H1 (cell line): ENCODE results near the gene ECD. TPM values are rescaled to one million over a fixed set of nuclear protein-coding genes. Genes with fewer than 3 reads are reported as not detected.

ENCODE experiments used
- CTCF ChIA-PET: fragments of 300-600 bp; sonication (Branson Sonifier 250); formaldehyde crosslinking; loops from one replicate; lab custom pipeline; 2021; ENCODE audit not compliant: partially characterized antibody; lab: Charles Lee
- POLR2A ChIA-PET: fragments of 300-600 bp; sonication (Branson Sonifier 250); formaldehyde crosslinking; loops from one replicate; lab custom pipeline; 2021; ENCODE audit warnings: inconsistent platforms; ENCODE audit not compliant: partially characterized antibody; lab: Charles Lee
- DNase-seq, 2 experiments: peaks; one replicate each; pipeline versions ENCODE4 v3.0.0 to v3.0.0-alpha.2; 2010 to 2022; ENCODE audit warnings: low spot score in 2 of 2, low read depth in 1 of 2, mixed read lengths in 1 of 2
- FAIRE-seq: peaks from 2 replicates; lab custom pipeline; 2011; peaks lifted over from hg19 to GRCh38; lab: Jason Lieb, UNC
- H2AFZ ChIP-seq: 2 replicates; pipeline ENCODE4 v1.8.1; 2012; ENCODE audit warnings: low read length, inconsistent platforms
- H2AK5ac ChIP-seq: 2 replicates; pipeline ENCODE4 v1.6.1; 2013; ENCODE audit warnings: low read depth, low read length
- H2BK120ac ChIP-seq: replicated peaks from 2 replicates; pipeline ENCODE3; 2013; ENCODE audit warnings: low read depth, low read length, inconsistent platforms
- H2BK12ac ChIP-seq: 2 replicates; pipeline ENCODE4 v1.6.1; 2013; ENCODE audit warnings: low read depth, low read length
- H2BK15ac ChIP-seq: 2 replicates; pipeline ENCODE4 v1.6.1; 2013; ENCODE audit warnings: low read length
- H2BK20ac ChIP-seq: 2 replicates; pipeline ENCODE4 v1.6.1; 2013; ENCODE audit warnings: low read length
- H2BK5ac ChIP-seq: 2 replicates; pipeline ENCODE4 v1.6.1; 2013; ENCODE audit warnings: low read depth, low read length
- H3K14ac ChIP-seq: 2 replicates; pipeline ENCODE4 v1.6.1; 2013; ENCODE audit warnings: inconsistent platforms; ENCODE audit not compliant: insufficient read length
- H3K18ac ChIP-seq: 2 replicates; pipeline ENCODE4 v1.6.1; 2013; ENCODE audit warnings: low read length; ENCODE audit errors: extremely low read depth
- H3K23ac ChIP-seq: 2 replicates; pipeline ENCODE4 v1.6.1; 2013; ENCODE audit warnings: inconsistent platforms; ENCODE audit not compliant: insufficient read length
- H3K23me2 ChIP-seq: 2 replicates; pipeline ENCODE4 v1.6.1; 2013; ENCODE audit warnings: low read depth, low read length
- H3K27ac ChIP-seq: 2 replicates; pipeline ENCODE4 v1.6.1; 2011; ENCODE audit warnings: low read depth, low read length, inconsistent platforms
- H3K27me3 ChIP-seq, 4 experiments: replicated peaks in 1 of 4; 1 replicate in 1 of 4; 2 replicates in 3 of 4; pipeline versions ENCODE4 v1.6.1 to v1.8.1; 2011 to 2013; ENCODE audit warnings: low read length in 3 of 4, mild to moderate bottlenecking in 3 of 4, inconsistent platforms in 2 of 4, mixed read lengths in 2 of 4, moderate library complexity in 1 of 4; ENCODE audit not compliant: control insufficient read depth in 3 of 4, insufficient read depth in 3 of 4; ENCODE audit errors: extremely low read depth in 1 of 4
- H3K36me3 ChIP-seq, 4 experiments: 2 replicates each; pipeline versions ENCODE4 v1.6.1 to v1.8.1; 2011 to 2013; ENCODE audit warnings: mild to moderate bottlenecking in 4 of 4, low read length in 3 of 4, moderate library complexity in 2 of 4, control low read depth in 1 of 4, inconsistent platforms in 1 of 4; ENCODE audit not compliant: insufficient read depth in 4 of 4, control insufficient read depth in 2 of 4
- H3K4ac ChIP-seq: replicated peaks from 2 replicates; pipeline ENCODE3; 2013; ENCODE audit warnings: low read length, low read depth, mixed read lengths, inconsistent platforms; ENCODE audit not compliant: insufficient read length
- H3K4me1 ChIP-seq, 4 experiments: replicated peaks in 1 of 4; 1 replicate in 1 of 4; 2 replicates in 3 of 4; pipeline versions ENCODE4 v1.6.1 to v1.8.1; 2011 to 2013; ENCODE audit warnings: low read length in 3 of 4, inconsistent platforms in 2 of 4, mixed read lengths in 1 of 4; ENCODE audit not compliant: insufficient read depth in 4 of 4, control insufficient read depth in 3 of 4
- H3K4me2 ChIP-seq, 2 experiments: 2 replicates each; pipeline versions ENCODE4 v1.6.1 to v1.8.1; 2011 to 2013; ENCODE audit warnings: low read depth in 2 of 2, low read length in 2 of 2, control low read depth in 1 of 2, inconsistent platforms in 1 of 2, mild to moderate bottlenecking in 1 of 2; ENCODE audit not compliant: insufficient read depth in 1 of 2
- H3K4me3 ChIP-seq, 4 experiments: fragments of 200-600, 300-600 bp in 1 of 4; sonication (generic), shearing (Covaris generic), sonication (Bioruptor Twin) in 1 of 4; 2 replicates each; pipeline versions ENCODE4 v1.5.1 to v1.8.1; 2011 to 2016; ENCODE audit warnings: low read length in 4 of 4, low read depth in 3 of 4, control low read depth in 2 of 4, inconsistent platforms in 2 of 4, mild to moderate bottlenecking in 2 of 4, mixed read lengths in 1 of 4, moderate library complexity in 1 of 4; ENCODE audit not compliant: insufficient read depth in 2 of 4; ENCODE audit errors: extremely low read depth in 1 of 4
- H3K56ac ChIP-seq: replicated peaks from 2 replicates; pipeline ENCODE3; 2013; ENCODE audit warnings: low read depth, mild to moderate bottlenecking, mixed read lengths, low read length, inconsistent platforms; ENCODE audit not compliant: insufficient read length
- H3K79me1 ChIP-seq: 2 replicates; pipeline ENCODE4 v1.6.1; 2013; ENCODE audit warnings: low read depth, low read length, control low read depth
- H3K79me2 ChIP-seq, 2 experiments: 2 replicates each; pipeline versions ENCODE4 v1.6.1 to v1.8.1; 2012 to 2013; ENCODE audit warnings: low read length in 2 of 2, mild to moderate bottlenecking in 2 of 2, inconsistent platforms in 1 of 2; ENCODE audit not compliant: insufficient read depth in 2 of 2, control insufficient read depth in 1 of 2
- H3K9ac ChIP-seq, 4 experiments: replicated peaks in 1 of 4; 1 replicate in 1 of 4; 2 replicates in 3 of 4; pipeline versions ENCODE4 v1.6.1 to v1.8.1; 2011 to 2013; ENCODE audit warnings: low read depth in 3 of 4, low read length in 3 of 4, control low read depth in 2 of 4, mild to moderate bottlenecking in 2 of 4, moderate library complexity in 2 of 4, inconsistent platforms in 1 of 4; ENCODE audit errors: extremely low read depth in 1 of 4
- H3K9me3 ChIP-seq, 2 experiments: 2 replicates each; pipeline versions ENCODE4 v1.6.1 to v1.8.1; 2012 to 2013; ENCODE audit warnings: mild to moderate bottlenecking in 2 of 2, moderate library complexity in 2 of 2, control low read depth in 1 of 2, inconsistent platforms in 1 of 2, low read depth in 1 of 2, low read length in 1 of 2, mixed read lengths in 1 of 2; ENCODE audit not compliant: insufficient read depth in 2 of 2
- H4K20me1 ChIP-seq, 2 experiments: replicated peaks in 1 of 2; 2 replicates each; pipeline versions ENCODE3 to v1.8.1; 2011 to 2013; ENCODE audit warnings: inconsistent platforms in 2 of 2, low read length in 2 of 2, mild to moderate bottlenecking in 1 of 2; ENCODE audit not compliant: insufficient read depth in 2 of 2, control insufficient read depth in 1 of 2
- H4K5ac ChIP-seq: 2 replicates; pipeline ENCODE4 v1.6.1; 2013; ENCODE audit warnings: low read length, low read depth, mixed read lengths, inconsistent platforms; ENCODE audit not compliant: insufficient read length
- H4K8ac ChIP-seq: 2 replicates; pipeline ENCODE4 v1.8.0; 2013; ENCODE audit warnings: mild to moderate bottlenecking, moderate library complexity, low read length, inconsistent platforms; ENCODE audit not compliant: insufficient read depth; ENCODE audit errors: extremely low read depth
- H4K91ac ChIP-seq: replicated peaks from 2 replicates; pipeline ENCODE3; 2013; ENCODE audit warnings: low read length, mixed read lengths, inconsistent platforms; ENCODE audit not compliant: insufficient read length
- BCL11A ChIP-seq, 2 experiments: IDR thresholded peaks; one replicate each; pipeline ENCODE4 v1.6.1; 2011; ENCODE audit warnings: low read depth in 2 of 2, low read length in 2 of 2, mild to moderate bottlenecking in 2 of 2
- CBX8 ChIP-seq: fragments of 300-800, 300-1000 bp; sonication (generic); IDR thresholded peaks from 2 replicates; pipeline ENCODE4 v1.7.1; 2016; ENCODE audit warnings: low read depth, low read length, borderline replicate concordance
- JUND ChIP-seq: IDR thresholded peaks from 2 replicates; pipeline ENCODE4 v1.6.1; 2011; ENCODE audit warnings: mild to moderate bottlenecking, improper control_type of control experiment, low read length
- POLR2AphosphoS5 ChIP-seq: IDR thresholded peaks from 2 replicates; pipeline ENCODE4 v1.6.1; 2011; ENCODE audit warnings: low read depth, low read length
- RFX5 ChIP-seq: IDR thresholded peaks from 2 replicates; pipeline ENCODE4 v1.6.1; 2011; ENCODE audit warnings: low read depth, low read length, improper control_type of control experiment, borderline replicate concordance
- SIX5 ChIP-seq: IDR thresholded peaks from 2 replicates; pipeline ENCODE4 v1.6.1; 2011; ENCODE audit warnings: mild to moderate bottlenecking, low read depth, low read length
- YY1 ChIP-seq: IDR thresholded peaks from 2 replicates; pipeline ENCODE4 v1.6.1; 2011; ENCODE audit warnings: low read depth, mild to moderate bottlenecking, low read length
- ZNF274 ChIP-seq: IDR thresholded peaks from 2 replicates; pipeline ENCODE4 v1.7.0; 2012; ENCODE audit warnings: low read length, borderline replicate concordance; ENCODE audit errors: extremely low read depth
- WGBS, 2 experiments: shearing (Covaris generic) in 1 of 2; methylation state at CpG; one replicate each; pipeline versions ENCODE4 v1.1.6 to v1.1.7; 2013 to 2015; ENCODE audit warnings: low lambda C conversion rate in 2 of 2, mixed read lengths in 2 of 2, inconsistent platforms in 1 of 2, low coverage in 1 of 2, missing lambda C conversion rate in 1 of 2; ENCODE audit not compliant: insufficient replicate concordance in 2 of 2, insufficient coverage in 1 of 2, insufficient read length in 1 of 2; ENCODE audit errors: extremely low coverage in 1 of 2, missing lambda C conversion rate in 1 of 2; 5-methylcytosine and 5-hydroxymethylcytosine counted together
- polyA plus RNA-seq, 7 experiments: library from polyadenylated mRNA; depleted of rRNA in 3 of 7; stranded (reverse) in 5 of 7; unstranded in 2 of 7; fragments of >200 nt in 5 of 7; fragments of 200-250 nt in 2 of 7; gene quantifications; 1 replicate in 5 of 7; 2 replicates in 1 of 7; 4 replicates in 1 of 7; pipeline versions ENCODE4 v1.2.1 to v1.2.3, GENCODE V29; 2011 to 2013; ENCODE audit warnings: missing spikeins in 2 of 7, mixed read lengths in 2 of 7
- total RNA-seq: library from RNA; stranded (reverse); fragmentation: NEBNext Ultra II Directional; extraction: Animal tissue kit (Norgen Biotek cat#: 25700); gene quantifications from 2 replicates; pipeline ENCODE4 v1.2.1, GENCODE V29; 2021

The ECD gene
- total and polyA plus RNA-seq, 2 of the 8 experiments (the other 6 are each of a cell fraction or from before 2014, with no cell fraction given) = 27.1 to 38.0 TPM

- ChIA-PET POLR2A (interaction anchor here (0.6 to 1.3 kb wide), 2 partner anchors 9 to 86 kb away, joined by 3 to 7 read pairs; no protein-coding TSS in a partner anchor), CTCF (no interaction called here)
- no peaks in the 10 kb centered on the region for H3K36me3 ChIP-seq
- H4K91ac ChIP-seq = no peak overlapping the region
- H4K20me1 ChIP-seq = no peaks in the 10 kb centered on the region
- no peak overlapping the region for H2BK12ac ChIP-seq
- H2BK15ac ChIP-seq = no peak overlapping the region
- no peak overlapping the region for H2AFZ ChIP-seq
- H3K79me2 ChIP-seq = peaks cover 0 to 20% of the 10 kb centered on the region in 2 experiments; a peak in 2 of 4 replicates
- H3K23me2 ChIP-seq = no peaks in the 10 kb centered on the region
- FAIRE-seq (no peak), DNase-seq (no peak)
- H4K8ac ChIP-seq = no peak overlapping the region
- H3K4me2 ChIP-seq = no peak overlapping the region
- H3K4me1 ChIP-seq = no peaks in the 10 kb centered on the region
- H3K18ac ChIP-seq = no peak overlapping the region
- H2AK5ac ChIP-seq = no peak overlapping the region
- no peak overlapping the region for H4K5ac ChIP-seq
- H3K79me1 ChIP-seq = peaks cover 4% of the 10 kb centered on the region; the same call in 1 of the 2 replicates
- no peaks in the 10 kb centered on the region for H3K9me3 ChIP-seq
- no peak overlapping the region for H3K23ac ChIP-seq
- H3K27ac ChIP-seq = no peak overlapping the region
- H3K4ac ChIP-seq = no peak overlapping the region
- no peak overlapping the region for H2BK5ac ChIP-seq
- no peak overlapping the region for H3K9ac ChIP-seq
- no peak overlapping the region for H3K4me3 ChIP-seq
- WGBS, 2 experiments = 78% methylated on average over 4 of the region's 4 CpGs; no CpG with 5 or more reads in 1 of the 2 experiments
- TF ChIP-seq ZNF274 (no peak), POLR2AphosphoS5 (no peak), SIX5 (no peak), JUND (no peak), CBX8 (no peak), RFX5 (no peak), BCL11A (IDR thresholded peaks at IDR 0.05; ENCODE audit: low read depth in 2 of 2, low read length in 2 of 2) (no peak), YY1 (no peak)
- no peak overlapping the region for H3K14ac ChIP-seq
- no peak overlapping the region for H2BK120ac ChIP-seq
- no peak overlapping the region for H2BK20ac ChIP-seq
- H3K56ac ChIP-seq = no peak overlapping the region
- no peaks in the 10 kb centered on the region for H3K27me3 ChIP-seq
Measured at GRCh38 chr10:73086816-73087215, 81.0 kb downstream of the ECD start.
